ENCODE measurements around the gene LMBRD2.
"Not testable (repeated sequence)": the region's sequence is repeated elsewhere in the genome, so short reads cannot be mapped to it uniquely, and the experiment has no call there.

DNA sequence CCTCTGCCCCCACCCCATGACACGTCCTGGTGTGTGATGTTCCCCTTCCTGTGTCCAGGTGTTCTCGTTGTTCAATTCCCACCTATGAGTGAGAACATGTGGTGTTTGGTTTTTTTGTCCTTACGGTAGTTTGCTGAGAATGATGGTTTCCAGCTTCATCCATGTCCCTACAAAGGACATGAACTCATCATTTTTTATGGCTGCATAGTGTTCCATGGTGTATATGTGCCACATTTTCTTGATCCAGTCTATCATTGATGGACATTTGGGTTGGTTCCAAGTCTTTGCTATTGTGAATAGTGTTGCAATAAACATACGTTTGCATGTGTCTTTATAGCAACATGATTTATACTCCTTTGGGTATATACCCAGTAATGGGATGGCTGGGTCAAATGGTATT, 32.7 kb upstream of the LMBRD2 start:
- TF ChIP-seq, protein P1, sequence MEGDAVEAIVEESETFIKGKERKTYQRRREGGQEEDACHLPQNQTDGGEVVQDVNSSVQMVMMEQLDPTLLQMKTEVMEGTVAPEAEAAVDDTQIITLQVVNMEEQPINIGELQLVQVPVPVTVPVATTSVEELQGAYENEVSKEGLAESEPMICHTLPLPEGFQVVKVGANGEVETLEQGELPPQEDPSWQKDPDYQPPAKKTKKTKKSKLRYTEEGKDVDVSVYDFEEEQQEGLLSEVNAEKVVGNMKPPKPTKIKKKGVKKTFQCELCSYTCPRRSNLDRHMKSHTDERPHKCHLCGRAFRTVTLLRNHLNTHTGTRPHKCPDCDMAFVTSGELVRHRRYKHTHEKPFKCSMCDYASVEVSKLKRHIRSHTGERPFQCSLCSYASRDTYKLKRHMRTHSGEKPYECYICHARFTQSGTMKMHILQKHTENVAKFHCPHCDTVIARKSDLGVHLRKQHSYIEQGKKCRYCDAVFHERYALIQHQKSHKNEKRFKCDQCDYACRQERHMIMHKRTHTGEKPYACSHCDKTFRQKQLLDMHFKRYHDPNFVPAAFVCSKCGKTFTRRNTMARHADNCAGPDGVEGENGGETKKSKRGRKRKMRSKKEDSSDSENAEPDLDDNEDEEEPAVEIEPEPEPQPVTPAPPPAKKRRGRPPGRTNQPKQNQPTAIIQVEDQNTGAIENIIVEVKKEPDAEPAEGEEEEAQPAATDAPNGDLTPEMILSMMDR (IDR thresholded peaks at IDR 0.05), result not testable (repeated sequence)
- TF ChIP-seq POLR2A, EP300 (IDR thresholded peaks at IDR 0.05): not testable (repeated sequence)
